C4-2B (cell line): ENCODE data around the gene RNF149.

Experiments used
- ZFX ChIP-seq: fragments of 450-650 bp; IDR thresholded peaks from 2 replicates; pipeline ENCODE4 v1.6.1; 2017
- TF ChIP-seq, protein P1 (sequence below): fragments of 450-650 bp; conservative IDR thresholded peaks from 2 replicates; pipeline ENCODE4 v1.5.1; 2017; ENCODE audit warnings: mild to moderate bottlenecking

DNA sequence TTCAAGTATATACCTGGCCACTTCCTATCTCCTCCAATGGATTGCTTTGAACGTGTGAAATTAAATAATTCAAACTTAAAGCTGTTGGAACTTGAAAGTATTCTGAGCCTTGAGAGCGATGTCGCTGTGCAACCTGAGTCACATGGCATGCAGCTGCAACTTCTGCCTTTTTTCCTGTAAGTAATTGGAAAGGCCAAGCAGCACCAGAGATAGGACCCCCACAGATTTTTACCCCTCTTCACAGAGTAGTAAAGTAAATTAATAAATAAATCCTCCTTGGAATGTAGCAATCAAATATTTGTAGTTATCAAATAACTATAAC, 3.2 kb upstream of the RNF149 start:
- TF ChIP-seq, protein P1, sequence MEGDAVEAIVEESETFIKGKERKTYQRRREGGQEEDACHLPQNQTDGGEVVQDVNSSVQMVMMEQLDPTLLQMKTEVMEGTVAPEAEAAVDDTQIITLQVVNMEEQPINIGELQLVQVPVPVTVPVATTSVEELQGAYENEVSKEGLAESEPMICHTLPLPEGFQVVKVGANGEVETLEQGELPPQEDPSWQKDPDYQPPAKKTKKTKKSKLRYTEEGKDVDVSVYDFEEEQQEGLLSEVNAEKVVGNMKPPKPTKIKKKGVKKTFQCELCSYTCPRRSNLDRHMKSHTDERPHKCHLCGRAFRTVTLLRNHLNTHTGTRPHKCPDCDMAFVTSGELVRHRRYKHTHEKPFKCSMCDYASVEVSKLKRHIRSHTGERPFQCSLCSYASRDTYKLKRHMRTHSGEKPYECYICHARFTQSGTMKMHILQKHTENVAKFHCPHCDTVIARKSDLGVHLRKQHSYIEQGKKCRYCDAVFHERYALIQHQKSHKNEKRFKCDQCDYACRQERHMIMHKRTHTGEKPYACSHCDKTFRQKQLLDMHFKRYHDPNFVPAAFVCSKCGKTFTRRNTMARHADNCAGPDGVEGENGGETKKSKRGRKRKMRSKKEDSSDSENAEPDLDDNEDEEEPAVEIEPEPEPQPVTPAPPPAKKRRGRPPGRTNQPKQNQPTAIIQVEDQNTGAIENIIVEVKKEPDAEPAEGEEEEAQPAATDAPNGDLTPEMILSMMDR: no peak
- TF ChIP-seq ZFX: no peak
